HEK293 (cell line): ENCODE measurements around the gene NAIF1.
A peak's percentile ranks its signal among the peaks of the same experiment; 100 is the strongest.

Experiments
- GFI1B ChIP-seq: fragments of 450-650 bp; formaldehyde crosslinking; IDR thresholded peaks from 2 replicates; pipeline ENCODE4 v1.5.1; 2016; ENCODE audit warnings: missing biosample characterization, missing genetic modification characterization
- GLIS2 ChIP-seq: fragments of 450-650 bp; formaldehyde crosslinking; IDR thresholded peaks from 2 replicates; pipeline ENCODE4 v1.5.1; 2016; ENCODE audit warnings: missing biosample characterization, missing genetic modification characterization
- HOXD13 ChIP-seq: sonication (generic); formaldehyde crosslinking; IDR thresholded peaks from 2 replicates; pipeline ENCODE4 v1.8.0; 2022; ENCODE audit warnings: missing genetic modification reagents, borderline replicate concordance
- PRDM10 ChIP-seq: fragments of 450-650 bp; formaldehyde crosslinking; IDR thresholded peaks from 2 replicates; pipeline ENCODE4 v1.5.1; 2016; ENCODE audit warnings: missing biosample characterization, missing genetic modification characterization
- REPIN1 ChIP-seq: fragments of 450-650 bp; formaldehyde crosslinking; IDR thresholded peaks from 2 replicates; pipeline ENCODE4 v1.5.1; 2017; ENCODE audit warnings: missing biosample characterization, missing genetic modification characterization, low read depth
- SCRT2 ChIP-seq: fragments of 450-650 bp; formaldehyde crosslinking; IDR thresholded peaks from 2 replicates; pipeline ENCODE4 v1.5.1; 2016; ENCODE audit warnings: missing biosample characterization, missing genetic modification characterization
- SP2 ChIP-seq: fragments of 450-650 bp; formaldehyde crosslinking; IDR thresholded peaks from 2 replicates; pipeline ENCODE4 v1.5.1; 2016; ENCODE audit warnings: missing biosample characterization, missing genetic modification characterization
- TSHZ1 ChIP-seq: fragments of 450-650 bp; formaldehyde crosslinking; IDR thresholded peaks from 2 replicates; pipeline ENCODE4 v1.5.1; 2016; ENCODE audit warnings: missing biosample characterization, missing genetic modification characterization, borderline replicate concordance
- ZBTB17 ChIP-seq: fragments of 450-650 bp; formaldehyde crosslinking; IDR thresholded peaks from 2 replicates; pipeline ENCODE4 v1.5.1; 2016; ENCODE audit warnings: missing biosample characterization, missing genetic modification characterization
- ZNF280D ChIP-seq: fragments of 450-650 bp; formaldehyde crosslinking; IDR thresholded peaks from 2 replicates; pipeline ENCODE4 v1.5.1; 2016; ENCODE audit warnings: missing biosample characterization, missing genetic modification characterization
- ZNF555 ChIP-seq: fragments of 450-650 bp; formaldehyde crosslinking; conservative IDR thresholded peaks from 2 replicates; pipeline ENCODE4 v1.5.1; 2017; ENCODE audit warnings: missing biosample characterization, mild to moderate bottlenecking, missing genetic modification characterization, inconsistent platforms
- ZNF600 ChIP-seq: fragments of 450-650 bp; formaldehyde crosslinking; IDR thresholded peaks from 2 replicates; pipeline ENCODE4 v1.5.1; 2016; ENCODE audit warnings: missing biosample characterization, missing genetic modification characterization
- ZNF610 ChIP-seq: fragments of 450-650 bp; formaldehyde crosslinking; IDR thresholded peaks from 2 replicates; pipeline ENCODE4 v1.5.1; 2016; ENCODE audit warnings: missing biosample characterization, missing genetic modification characterization, borderline replicate concordance
- ZNF843 ChIP-seq: fragments of 450-650 bp; formaldehyde crosslinking; IDR thresholded peaks from 2 replicates; pipeline ENCODE4 v1.5.1; 2016; ENCODE audit warnings: missing biosample characterization, missing genetic modification characterization
- ZSCAN23 ChIP-seq: fragments of 450-650 bp; formaldehyde crosslinking; IDR thresholded peaks from 2 replicates; pipeline ENCODE4 v1.5.1; 2016; ENCODE audit warnings: missing biosample characterization, missing genetic modification characterization
- ZSCAN4 ChIP-seq: fragments of 450-650 bp; formaldehyde crosslinking; IDR thresholded peaks from 2 replicates; pipeline ENCODE4 v1.5.1; 2017; ENCODE audit warnings: missing biosample characterization, missing genetic modification characterization
- TF ChIP-seq, protein P1 (sequence below): fragments of 450-650 bp; formaldehyde crosslinking; IDR thresholded peaks from 2 replicates; pipeline ENCODE4 v1.5.1; 2016; ENCODE audit warnings: missing biosample characterization, missing genetic modification characterization
- TF ChIP-seq, protein P2 (sequence below): fragments of 450-650 bp; formaldehyde crosslinking; IDR thresholded peaks from 2 replicates; pipeline ENCODE4 v1.5.0; 2017; ENCODE audit warnings: missing biosample characterization, missing genetic modification characterization, borderline replicate concordance

NAIF1 gene

DNA sequence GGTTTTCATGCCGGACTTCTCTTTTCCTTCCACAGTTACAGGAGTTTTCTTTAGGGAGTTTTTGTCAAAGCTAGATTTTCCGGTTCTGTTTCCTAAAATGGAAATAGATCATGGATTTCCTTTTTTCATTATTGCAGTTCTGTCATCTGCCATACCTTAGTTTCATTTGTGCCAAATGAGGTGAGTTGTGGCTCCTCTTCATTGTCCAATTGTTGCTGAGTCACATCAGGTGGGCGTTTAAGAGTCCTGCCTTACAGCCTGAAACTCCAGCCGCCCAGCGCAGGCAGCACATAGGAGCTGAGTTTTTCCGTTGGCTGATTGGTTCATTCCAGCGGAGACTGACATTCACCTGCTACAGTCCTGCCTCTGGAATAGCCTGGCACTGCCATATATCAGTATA lies 15.0 kb upstream of the NAIF1 start (continued):
- TF ChIP-seq, protein P1, sequence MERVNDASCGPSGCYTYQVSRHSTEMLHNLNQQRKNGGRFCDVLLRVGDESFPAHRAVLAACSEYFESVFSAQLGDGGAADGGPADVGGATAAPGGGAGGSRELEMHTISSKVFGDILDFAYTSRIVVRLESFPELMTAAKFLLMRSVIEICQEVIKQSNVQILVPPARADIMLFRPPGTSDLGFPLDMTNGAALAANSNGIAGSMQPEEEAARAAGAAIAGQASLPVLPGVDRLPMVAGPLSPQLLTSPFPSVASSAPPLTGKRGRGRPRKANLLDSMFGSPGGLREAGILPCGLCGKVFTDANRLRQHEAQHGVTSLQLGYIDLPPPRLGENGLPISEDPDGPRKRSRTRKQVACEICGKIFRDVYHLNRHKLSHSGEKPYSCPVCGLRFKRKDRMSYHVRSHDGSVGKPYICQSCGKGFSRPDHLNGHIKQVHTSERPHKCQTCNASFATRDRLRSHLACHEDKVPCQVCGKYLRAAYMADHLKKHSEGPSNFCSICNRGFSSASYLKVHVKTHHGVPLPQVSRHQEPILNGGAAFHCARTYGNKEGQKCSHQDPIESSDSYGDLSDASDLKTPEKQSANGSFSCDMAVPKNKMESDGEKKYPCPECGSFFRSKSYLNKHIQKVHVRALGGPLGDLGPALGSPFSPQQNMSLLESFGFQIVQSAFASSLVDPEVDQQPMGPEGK (tag by site-specific recombination): no peak
- peak; percentile 27; the same call in 1 of the 2 replicates for TF ChIP-seq SP2 (tag by site-specific recombination)
- peak; percentile 60 for TF ChIP-seq PRDM10
- TF ChIP-seq HOXD13: no peak
- peak; percentile 65 for TF ChIP-seq ZBTB17 (tag by site-specific recombination)
- TF ChIP-seq TSHZ1: no peak
- peak; percentile 58; the same call in 1 of the 2 replicates for TF ChIP-seq ZNF600 (tag by site-specific recombination)
- TF ChIP-seq ZNF555: no peak
- no peak for TF ChIP-seq ZSCAN23 (tag by site-specific recombination)
- TF ChIP-seq REPIN1 (tag by site-specific recombination): no peak
- TF ChIP-seq ZNF280D (tag by site-specific recombination): no peak
- no peak for TF ChIP-seq ZNF843 (tag by site-specific recombination)
- no peak for TF ChIP-seq GLIS2 (tag by site-specific recombination)
- peak; percentile 79 for TF ChIP-seq SCRT2 (tag by site-specific recombination)
- TF ChIP-seq GFI1B (tag by site-specific recombination): no peak
- TF ChIP-seq ZSCAN4 (tag by site-specific recombination): no peak
- no peak for TF ChIP-seq ZNF610 (tag by site-specific recombination)
- TF ChIP-seq, protein P2, sequence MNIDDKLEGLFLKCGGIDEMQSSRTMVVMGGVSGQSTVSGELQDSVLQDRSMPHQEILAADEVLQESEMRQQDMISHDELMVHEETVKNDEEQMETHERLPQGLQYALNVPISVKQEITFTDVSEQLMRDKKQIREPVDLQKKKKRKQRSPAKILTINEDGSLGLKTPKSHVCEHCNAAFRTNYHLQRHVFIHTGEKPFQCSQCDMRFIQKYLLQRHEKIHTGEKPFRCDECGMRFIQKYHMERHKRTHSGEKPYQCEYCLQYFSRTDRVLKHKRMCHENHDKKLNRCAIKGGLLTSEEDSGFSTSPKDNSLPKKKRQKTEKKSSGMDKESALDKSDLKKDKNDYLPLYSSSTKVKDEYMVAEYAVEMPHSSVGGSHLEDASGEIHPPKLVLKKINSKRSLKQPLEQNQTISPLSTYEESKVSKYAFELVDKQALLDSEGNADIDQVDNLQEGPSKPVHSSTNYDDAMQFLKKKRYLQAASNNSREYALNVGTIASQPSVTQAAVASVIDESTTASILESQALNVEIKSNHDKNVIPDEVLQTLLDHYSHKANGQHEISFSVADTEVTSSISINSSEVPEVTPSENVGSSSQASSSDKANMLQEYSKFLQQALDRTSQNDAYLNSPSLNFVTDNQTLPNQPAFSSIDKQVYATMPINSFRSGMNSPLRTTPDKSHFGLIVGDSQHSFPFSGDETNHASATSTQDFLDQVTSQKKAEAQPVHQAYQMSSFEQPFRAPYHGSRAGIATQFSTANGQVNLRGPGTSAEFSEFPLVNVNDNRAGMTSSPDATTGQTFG (tag by site-specific recombination): no peak
